Left forelimb (tissue), 1 donor: ENCODE measurements around the gene VPS25.

Experiments used
- DNase-seq: peaks from one replicate; pipeline ENCODE4 v3.0.0-alpha.2; 2018; ENCODE audit warnings: low spot score

VPS25 gene

DNA sequence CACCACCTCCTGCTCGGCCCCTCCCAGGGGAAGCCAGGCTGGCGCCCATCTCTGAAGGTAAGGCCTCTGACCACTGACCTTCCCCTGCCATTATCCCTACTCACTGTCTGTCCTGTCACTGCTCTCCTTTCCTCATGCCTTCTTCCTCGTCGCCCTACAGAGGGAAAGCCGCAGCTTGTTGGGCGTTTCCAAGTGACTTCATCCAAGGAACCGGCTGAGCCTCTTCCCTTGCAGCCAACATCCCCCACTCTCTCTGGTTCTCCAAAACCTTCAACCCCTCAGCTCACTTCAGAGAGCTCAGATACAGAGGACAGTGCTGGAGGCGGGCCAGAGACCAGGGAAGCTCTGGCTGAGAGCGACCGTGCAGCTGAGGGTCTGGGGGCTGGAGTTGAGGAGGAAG is 22.2 kb downstream of the VPS25 start:
- DNase-seq, result no peak

DNA sequence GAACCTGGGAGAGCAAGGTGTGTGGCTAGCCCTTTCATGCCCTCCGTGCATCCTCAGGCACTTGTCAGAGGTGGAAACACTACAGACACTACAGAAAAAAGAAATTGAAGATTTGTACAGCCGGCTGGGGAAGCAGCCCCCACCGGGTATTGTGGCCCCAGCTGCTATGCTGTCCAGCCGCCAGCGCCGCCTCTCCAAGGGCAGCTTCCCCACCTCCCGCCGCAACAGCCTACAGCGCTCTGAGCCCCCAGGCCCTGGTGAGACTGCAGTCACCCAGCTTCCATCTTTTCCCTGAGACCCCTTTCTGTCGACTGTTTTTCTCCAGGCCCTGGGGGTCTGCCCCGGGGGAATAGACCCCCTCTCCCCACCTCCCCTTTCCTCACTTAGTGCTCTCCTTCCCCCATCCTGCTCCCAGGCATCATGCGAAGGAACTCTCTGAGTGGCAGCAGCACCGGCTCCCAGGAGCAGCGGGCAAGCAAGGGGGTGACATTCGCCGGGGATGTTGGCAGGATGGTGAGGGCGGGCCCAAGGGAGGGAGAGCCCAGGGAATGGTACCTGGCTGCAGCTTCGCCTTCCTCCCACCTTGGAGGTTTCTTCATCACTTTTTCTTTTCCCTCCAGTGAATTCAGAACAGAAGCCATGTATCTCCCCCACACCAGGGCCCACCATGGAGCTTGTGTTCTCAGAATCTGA is 23.0 kb downstream of the VPS25 start:
- DNase-seq, result no peak

DNA sequence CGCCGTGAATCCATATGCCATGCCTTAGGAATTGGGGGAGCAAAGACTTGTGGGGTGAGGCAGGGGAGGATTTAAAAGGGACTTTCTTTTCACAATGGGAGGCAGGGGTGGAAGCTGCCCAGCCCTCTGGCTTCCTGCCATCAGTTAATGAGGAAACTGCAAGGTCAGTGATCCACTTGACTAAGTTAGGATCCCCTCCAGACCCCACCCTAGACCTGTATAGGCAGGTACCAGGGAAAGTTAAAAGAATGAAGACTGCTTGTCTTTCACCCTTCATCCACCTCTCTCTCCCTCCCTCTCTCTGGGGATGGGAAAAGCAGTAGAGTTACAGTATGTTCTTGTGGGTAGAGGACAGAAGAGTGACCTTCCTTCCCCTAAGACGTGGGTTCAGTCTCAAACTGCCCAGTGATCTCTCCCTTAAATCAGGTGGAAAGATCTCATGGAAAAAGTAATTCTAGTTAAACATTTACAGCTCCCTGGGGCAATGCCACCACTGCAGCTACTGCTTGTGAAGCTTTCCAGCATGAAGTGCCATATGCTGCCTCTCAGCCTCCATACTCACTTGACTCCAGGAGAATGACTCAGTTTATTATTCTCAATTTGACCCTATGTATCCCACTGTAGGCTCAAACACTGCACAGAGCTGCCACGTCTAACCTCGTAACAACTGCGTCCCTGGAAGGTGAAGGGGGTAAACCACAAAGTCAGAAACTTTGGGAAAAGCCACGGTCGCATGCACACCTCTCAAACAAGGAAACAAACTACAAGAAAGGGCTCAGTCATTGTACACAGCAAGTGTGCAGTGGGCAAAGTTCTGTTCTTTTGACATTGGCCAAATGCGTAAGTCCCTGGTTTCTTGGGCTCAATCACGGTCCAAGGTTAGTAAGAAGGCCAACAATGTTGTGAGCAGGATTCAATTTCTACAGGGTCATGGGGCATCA is 24.1 kb downstream of the VPS25 start:
- DNase-seq, result no peak

DNA sequence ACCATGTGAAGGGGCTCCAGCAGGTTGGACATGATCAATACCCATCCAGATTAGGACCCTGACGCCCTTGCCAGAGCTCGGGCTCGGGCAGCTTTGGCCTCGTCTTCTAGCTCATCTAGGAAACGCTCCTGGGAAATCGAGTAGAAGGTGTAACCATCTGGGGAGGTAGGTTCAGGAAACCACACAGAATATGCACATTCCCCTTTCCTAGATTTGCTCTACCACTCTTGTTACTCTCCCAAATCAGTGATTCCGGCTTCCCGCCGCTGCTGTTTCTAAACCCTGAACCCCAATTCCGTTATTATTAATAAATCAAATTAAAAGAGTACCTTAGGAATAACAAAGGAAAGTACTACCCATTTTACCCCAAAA is 24.7 kb downstream of the VPS25 start:
- no peak for DNase-seq

DNA sequence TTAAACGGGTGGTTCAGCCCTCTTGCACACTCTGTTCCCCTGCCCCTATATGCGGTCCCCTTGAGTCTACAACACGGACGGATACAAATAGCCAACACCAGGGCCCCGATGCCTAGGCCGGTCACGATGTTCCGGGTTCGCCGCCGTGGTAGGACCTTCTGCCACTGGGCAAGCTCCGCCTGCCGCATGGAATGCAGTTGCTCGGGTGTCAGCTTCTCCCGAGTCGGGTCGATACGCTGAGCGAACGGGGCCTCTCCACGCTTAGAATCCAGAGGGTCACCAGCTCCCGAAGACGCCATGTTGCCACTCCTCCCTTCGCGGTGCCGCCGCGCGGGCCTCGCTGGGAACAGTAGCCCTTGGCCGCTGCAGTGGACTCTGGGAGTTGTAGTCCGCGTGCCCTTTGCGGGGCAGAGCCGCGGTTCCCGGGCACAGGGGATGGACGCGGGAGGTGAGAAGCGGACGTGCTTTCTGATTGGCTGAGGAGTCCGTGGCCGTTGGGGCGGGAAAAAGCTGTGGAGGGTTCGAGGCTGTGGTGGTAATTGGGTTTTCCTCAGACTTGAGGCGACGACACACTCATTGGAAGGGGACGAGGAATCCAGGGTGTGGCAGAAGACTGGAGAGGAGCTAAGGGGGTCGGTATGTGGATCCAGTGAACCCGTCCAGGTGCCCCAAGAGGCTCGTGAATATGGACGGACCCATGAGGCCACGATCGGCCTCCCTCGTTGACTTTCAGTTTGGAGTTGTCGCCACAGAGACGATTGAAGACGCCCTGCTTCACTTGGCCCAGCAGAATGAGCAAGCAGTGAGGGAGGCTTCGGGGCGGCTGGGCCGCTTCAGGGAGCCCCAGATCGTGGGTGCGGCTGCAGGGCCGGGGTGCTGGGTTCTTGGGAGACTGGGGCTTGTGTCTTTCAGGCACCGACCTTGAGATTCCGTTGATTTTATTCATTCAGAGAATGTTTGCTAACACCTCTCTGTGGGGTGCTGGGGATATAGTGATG is 25.4 kb downstream of the VPS25 start, which contains the start of the genes CNTD1 and COA3:
Gene CNTD1, plus strand, starts transcription at position 479 of the 998 bp plus-strand sequence. Its CDS starts 207 bp downstream, at position 686.
Gene COA3, minus strand, starts transcription at position 322 of the 998 bp plus-strand sequence. Its CDS starts 23 bp downstream, at position 299.
- peak; percentile 90 for DNase-seq

DNA sequence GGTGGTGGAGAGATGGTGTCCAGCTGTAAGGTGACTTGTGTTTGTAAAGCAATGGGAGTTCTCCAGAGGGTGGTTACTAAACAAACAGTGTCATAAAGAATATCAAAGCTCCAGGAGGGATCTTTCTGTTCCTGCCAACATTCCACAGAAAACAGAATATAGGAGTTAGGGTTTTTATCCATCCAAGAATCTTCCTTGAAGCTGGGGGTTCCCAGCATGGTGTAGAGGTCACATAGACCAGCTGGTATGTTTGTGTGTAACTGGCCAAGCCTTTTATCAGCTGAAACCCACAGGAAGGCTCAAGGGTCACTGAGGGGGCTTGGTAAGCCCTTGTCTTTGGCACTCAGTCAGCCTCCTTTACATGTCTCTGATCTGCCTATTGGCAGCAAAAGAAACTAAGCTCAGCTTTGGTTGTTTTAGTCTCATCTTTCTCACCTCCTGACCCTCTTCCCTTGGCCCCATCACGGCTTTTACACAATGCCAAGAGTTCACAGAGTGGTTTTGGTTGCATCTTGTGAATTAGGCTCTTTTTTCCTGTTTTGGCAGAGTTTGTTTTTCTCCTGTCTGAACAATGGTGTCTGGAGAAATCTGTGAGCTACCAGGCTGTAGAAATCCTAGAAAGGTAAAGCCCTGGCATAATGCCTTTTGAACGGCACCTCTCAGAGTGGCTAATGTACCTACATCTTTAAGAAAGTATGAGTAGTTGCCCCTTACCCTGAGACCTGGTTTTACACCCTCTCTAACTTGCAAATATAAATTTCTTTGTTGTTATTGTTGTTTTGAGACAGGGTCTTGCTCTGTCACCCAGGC is 30.0 kb downstream of the VPS25 start:
- no peak for DNase-seq

DNA sequence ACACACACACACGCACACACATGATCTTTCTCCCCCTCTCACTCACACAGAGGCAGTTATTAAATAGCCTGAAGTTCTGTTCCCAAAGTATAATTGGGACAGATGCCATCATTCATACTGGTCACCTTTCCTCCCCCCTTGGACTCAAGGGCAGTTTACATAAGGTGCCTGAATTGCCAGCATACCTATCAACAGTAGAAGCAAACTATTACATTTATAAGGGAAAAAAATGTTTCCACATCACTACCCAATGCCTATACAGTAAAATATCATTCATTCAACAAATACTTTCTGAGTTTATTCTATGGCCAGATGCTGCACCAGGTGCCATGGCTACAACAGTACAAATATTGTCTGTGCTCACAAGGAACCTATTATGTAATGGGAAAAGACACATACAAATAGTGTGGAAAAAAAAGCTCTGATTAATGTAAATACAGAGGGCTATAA is 31.7 kb downstream of the VPS25 start:
- no peak for DNase-seq

DNA sequence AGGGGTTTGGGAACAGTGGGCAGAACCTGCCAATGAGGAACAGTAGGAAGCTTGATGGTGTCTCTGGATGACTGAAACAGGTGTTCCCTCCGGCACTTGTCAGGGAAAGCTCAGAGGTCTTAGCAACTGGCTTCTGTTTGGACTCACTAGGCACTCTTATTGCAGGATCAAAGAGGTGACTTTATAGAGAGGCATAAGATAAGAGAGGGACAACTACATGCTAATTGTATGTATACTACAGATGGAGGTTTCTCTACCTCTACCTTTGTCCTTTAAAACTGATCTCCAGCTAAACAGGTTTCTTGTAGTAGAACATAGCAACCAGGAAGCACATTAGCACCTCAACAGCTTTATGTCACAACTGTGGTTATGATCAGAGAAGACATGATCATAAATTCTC is 33.0 kb downstream of the VPS25 start:
- DNase-seq, result no peak

DNA sequence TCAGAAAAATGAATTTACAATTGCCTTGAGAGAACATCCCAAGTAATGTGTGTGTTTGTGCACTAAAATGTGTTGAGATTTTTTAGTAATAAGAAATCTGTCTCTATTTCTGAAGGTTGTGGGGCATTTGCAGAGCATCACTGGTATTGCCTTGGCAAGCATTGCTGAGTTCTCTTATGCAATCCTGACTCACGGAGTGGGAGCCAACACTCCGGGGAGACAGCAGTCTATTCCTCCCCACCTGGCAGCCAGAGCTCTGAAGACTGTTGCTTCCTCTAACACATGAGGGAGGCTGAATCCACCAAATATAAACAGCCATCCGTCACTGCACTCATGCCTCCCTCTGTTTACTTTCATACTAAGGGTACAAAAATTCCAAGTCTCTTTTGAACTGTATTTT is 36.0 kb downstream of the VPS25 start:
- DNase-seq, result no peak

DNA sequence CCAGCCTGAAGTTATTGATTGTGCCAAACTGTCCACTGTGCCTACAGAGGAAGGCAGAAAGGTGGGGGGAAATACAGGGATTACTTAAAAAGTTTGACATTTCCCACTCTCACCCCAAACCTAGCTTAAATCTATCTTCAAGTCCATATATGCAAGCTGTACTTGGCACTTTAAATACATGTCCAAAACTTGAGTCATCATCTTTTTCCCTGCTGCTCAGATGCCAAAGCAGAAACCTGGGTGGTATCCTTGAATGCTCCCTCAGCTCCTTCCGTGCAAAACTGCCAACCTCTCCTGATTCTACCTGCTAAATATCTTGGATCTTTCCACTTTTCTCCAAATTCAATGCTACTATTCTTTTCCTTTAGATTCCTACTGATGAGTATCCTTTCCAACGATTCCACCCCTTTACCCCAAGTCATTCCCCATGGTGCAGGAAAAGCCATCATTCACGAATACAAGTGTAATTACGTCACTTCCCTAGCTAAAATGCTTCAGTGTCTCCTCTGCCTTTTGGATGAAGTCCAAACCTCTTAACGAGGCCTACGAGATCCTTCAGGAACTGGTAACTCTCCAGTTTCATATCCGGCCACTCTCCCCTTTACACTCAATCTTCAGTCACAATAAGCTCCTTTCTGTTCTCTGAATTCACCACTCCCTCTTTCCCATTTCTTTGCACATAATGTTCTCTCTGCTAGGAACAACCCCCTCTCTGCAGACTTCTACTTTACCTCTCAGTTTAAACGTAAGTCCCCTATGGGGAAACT is 41.6 kb downstream of the VPS25 start:
- DNase-seq, result no peak

DNA sequence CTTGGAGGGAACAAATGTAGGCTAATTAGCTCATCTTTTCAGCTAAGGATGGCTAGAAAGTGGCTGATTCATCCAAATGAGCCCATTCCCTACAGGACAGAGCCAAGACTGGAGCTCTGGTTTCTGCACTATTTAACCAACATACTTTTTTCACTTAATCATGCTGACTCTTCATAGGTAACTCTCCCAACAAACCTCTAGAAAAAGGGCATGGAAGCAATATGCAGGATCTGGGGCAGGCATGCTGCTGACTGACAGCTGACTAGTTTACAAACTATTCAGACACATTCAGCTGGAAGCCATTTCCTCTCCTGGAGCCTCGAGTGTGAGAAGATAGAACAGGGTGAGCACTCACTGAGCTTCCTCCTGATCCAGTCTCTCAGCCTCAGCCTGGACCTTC is 44.6 kb downstream of the VPS25 start:
- DNase-seq, result no peak

DNA sequence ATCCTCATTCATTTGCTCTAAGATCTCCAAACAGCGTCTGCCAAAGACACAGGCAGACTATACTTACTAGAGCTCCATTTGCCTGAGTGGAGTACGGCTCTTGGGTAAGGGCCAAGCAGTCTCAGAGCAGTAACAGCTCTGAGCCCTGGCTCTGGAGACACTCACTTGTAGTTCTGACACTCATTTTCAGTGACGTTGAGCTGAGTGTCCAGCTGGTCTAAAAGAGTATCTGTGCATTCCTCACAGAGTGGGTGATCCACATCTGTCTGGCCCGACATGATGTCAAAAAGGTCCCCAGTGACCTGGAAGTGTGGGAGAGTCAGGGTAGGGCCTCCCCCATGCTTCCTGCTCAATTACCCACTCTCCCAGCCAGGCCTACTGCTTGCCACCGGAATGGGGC is 45.1 kb downstream of the VPS25 start:
- DNase-seq, result no peak

DNA sequence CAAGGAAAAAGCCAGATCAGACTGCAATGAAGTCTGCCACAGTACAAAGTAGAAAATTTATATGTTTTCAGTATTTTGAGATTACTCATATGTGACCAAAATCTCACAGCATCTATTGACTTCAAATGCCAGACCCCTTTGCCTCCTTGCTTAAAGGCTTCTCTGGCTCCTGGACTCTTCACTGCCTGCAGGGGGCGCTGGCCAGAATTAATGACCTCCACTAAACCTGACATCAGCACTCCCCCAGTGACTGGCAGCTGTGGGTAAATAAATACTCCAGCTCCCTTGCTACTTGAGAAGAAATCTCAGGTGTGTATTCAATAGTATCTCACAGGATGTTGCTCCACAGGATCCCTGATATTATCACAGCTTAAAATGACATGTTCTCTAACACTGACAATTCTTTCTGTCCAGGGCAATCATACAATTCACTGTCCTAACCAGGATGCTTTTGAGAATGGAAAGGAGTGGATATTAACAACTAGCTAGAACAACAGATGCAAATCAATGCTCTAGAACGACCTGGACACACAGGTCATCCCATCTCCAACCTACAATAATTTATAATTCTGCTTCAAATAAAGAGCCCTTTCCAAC is 46.8 kb downstream of the VPS25 start:
- DNase-seq, result no peak

DNA sequence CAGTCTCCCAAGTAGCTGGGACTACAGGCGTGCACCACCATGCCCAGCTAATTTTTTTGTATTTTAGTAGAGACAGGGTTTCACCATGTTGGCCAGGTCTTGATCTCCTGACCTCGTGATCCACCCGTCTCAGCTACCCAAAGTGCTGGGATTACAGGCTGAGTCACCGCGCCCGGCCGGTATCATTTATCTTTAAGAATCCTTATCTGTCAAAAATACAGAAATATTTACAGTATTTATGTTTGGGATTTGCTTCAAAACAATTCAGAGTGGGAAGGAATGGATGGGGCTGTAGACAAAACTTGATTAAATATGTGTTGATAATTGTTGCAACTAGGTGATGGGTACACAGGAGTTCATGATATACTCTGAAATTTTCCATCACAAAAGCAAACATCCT is 47.9 kb downstream of the VPS25 start:
- DNase-seq, result no peak

DNA sequence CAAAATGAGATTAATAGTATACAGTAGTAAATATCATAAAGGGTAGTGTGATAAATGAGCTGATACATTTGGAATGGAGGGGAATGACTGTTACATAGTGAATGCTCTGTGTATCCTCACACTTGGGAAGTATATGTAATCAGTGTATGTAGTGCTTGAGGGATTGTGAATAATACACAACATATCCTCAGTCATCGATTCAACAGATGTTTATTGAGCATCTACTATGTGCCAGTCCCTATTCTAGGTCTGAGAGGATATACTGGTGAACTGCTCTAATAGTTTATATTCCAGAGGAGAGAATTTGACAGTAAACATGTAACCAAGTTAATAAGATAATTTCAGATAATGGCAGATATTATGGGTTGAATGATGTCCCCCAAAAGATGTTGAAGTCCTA is 54.2 kb downstream of the VPS25 start:
- DNase-seq, result no peak
